HG02642 (cell line): ENCODE data around the gene PIP4K2A.
"Not testable (repeated sequence)": the region's sequence is repeated elsewhere in the genome, so short reads cannot be mapped to it uniquely, and the experiment has no call there.

Source experiments
- ATAC-seq: cut with Tn5 transposase; IDR thresholded peaks from one replicate; pipeline ENCODE4 v1.9.1; 2021; ENCODE audit warnings: mild to moderate bottlenecking; ENCODE audit not compliant: unreplicated experiment, poor library complexity

PIP4K2A gene

DNA sequence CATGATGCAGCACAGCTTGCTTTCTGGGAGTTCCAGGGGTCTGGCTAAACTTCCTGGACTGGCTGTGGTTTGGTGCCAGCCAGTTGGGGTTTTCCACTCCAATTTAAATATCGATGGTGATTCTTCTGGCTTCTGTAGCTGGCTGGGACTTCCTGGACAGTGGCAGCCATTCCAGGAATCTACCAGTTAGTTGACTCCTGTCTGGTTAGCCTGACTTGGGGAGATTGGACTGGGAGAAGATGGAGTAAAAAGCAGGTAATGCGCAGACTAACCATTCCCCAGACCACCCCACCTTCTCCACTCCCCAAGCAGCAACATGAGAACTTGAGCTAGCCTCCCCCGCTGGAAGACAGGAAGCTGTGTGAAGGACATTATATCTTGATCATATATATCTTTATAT is 6.3 kb upstream of the PIP4K2A start:
- ATAC-seq = no peak

DNA sequence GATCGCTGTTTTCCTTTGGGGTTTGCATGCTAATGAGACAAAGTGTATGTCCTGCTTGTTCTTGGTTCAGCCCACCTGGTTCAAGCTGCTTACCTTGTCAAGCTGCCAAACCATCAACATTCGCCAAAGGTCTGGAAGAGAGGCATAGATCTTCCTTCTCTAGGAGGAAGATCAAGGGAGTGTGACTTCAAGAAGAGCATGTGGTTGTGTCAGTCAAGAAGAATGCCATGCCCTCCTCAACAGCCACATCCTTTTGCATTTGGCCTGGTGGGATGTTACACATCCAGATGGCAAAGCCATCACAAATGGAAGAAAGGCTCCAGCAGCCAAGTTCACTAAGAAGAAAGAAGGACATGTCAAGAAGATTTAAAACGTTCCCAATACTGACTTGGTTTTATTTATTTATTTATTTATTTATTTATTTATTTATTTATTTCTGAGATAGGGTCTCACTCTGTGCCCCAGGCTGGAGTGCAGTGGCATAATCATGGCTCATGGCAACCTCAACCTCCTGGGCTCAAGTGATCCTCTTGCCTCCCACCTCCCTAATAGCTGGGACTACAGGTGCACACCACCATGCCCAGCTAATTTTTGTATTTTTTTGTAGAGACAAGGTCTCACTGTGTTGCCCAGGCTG is 5.1 kb upstream of the PIP4K2A start:
- ATAC-seq = no peak

DNA sequence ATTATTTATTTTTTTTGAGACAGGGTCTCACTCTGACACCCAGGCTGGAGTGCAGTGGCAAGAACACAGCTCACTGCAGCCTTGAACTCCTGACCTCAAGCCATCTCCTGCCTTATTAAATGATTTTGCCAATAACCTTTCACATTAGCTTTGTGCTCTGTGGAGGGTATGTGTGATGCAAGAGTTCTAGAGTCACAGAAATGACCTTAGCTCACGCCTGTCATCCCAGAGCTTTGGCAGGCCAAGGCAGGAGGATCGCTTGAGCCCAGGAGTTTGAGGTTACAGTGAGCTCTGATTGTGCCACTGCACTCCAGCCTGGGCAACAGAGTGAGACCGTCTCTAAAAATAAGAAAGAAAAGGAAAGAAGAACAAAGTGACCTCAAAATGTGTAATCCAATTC is 4.3 kb upstream of the PIP4K2A start:
- not testable (repeated sequence) for ATAC-seq

DNA sequence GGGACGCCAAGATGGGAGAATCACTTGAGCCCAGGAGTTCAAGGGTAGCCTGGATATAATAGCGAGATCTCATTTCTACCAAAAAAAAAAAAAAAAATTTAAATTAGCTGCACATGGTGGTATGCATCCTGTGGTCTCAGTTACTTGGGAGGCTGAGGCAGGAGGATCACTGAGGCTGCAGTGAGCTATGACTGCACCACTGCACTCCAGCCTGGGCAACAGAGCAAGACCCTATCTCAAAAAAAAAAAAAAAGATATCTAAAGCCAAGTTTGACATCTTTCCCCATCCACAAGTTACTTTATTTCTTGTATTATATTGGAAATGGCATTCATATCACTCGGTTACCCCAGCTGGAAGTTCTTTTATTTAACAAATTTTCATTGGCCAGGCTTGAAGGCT is 3.4 kb upstream of the PIP4K2A start:
- ATAC-seq = no peak

DNA sequence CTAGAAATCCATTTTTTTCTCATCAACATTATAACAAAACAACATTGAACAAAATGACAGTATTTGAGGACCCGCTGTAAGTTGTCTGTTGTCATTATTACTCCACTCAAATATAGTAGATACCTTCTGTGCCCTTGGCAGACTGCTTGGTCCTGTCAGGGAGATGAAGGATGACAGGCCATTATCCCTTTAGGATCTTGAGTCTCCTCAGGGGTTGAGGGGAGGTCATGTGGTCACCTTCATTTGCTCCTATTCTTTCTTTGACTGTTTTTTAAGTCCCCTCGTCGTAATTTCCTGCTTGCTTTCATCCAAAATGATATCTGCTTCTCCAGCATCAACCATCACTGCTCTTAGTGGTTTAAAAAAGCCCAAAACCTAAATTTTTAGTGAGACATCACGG is 2.6 kb upstream of the PIP4K2A start:
- no peak for ATAC-seq

GRCh38 chr10:22715290-22715625 is 880 bp upstream of the PIP4K2A start:
- no peak for ATAC-seq

DNA sequence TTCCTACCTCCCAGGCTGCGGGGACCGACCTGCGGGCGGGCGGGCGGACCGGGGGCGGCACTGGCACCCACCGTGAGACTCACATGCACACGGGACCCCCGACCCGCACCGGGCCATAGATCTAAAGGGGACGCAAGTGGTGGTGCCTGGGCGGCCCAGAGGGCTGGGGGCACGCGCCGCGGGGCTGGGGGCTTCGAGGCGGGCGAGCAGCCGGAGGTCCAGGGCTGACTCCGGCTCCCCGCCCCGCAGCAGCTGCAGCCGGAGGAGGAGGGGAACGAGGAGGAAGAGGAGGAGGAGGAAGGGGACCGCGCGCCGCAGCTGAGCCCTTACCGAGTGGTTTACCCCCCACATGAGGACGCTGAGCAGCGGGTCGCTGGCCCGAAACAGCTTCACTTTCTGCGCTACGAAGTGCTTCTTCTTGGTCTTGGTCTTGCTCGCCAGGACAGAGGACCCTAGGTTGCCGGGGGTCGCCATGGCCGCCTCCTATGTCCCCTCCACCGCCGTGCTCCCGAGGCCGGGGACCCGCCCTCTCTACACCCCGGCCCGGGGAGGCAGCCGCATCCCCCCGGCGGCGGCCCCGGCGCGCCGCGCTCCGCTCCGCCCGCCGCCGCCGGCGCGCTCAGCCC is 412 bp downstream of the PIP4K2A start:
- peak; percentile 37 for ATAC-seq

DNA sequence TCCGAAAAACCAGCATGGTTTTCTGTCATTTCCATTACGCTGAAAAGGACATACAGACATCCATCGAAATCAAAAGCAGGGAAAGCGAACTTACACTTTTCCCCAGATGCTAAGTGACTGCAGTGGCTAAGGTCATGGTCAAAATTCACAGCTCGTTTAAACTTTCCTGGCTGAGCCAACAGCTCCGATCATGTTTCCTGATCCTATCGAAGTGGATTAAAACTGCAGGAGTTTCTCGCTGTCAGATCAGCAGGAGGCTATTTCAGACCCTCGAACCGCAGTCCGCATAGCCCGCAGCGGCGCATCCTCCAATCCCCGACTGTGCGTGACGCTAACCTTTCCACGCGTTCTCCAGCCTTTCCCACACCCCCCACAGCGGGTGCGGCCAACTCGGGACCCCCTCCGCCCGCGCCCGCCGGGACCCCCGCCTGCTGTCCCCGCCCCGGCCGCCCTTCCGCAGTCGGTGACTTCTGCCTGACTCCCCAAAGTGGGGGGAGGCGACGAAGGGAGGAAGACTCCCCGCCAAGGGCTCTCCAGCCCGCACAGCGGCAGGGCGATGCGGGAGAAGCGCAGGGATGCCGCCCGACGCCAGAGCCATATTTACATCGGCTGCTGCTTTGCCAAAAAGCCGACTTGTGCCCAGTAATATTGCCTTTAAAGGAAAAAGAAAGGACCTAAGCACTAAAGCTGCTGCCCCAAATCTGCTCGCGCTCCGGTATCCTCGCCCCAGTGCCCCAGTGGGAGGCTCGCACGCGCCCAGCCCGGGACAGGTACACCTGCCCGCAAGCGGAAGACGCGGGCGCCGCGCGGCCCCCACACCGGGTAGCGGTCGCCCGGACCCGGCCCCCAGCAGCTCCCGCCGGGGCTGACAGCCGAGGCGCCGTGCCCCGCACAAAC is 1.2 kb downstream of the PIP4K2A start:
- ATAC-seq = peak; percentile 25

DNA sequence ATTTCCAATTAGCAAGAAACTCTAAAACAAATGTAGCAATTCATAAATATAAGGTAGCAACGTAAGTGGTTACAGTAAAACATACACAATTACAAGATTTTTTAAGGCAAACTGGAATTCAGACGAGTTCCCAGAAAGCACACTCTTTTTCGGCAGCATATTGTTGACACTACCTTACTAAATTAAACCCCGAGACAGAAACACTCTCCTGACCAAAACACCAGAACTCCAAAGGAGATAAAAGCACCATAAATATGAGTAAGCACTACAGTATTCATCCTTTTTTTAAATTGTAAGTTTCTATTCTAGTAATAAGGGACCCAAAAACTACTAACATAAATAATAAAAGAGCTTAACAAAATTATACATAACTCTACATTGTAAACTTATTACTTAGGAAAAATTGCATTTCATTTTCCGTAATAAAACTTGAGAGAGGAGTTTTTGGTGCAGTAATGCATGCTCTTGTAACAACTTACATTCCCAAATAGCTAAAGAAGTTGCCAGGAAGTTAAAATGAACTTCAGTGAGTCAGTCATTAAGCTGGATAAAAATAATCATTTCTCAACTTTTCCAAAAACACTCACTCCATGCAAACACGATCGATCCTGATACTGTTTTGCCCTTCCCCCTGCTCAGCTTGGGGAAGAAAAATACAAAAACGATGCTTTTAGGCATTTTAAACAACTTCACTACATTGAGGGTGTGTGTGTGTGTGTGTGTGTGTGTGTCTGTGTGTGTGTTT is 2.0 kb downstream of the PIP4K2A start:
- ATAC-seq = no peak

GRCh38 chr10:22711373-22711772 is 3.0 kb downstream of the PIP4K2A start:
- ATAC-seq = no peak

DNA sequence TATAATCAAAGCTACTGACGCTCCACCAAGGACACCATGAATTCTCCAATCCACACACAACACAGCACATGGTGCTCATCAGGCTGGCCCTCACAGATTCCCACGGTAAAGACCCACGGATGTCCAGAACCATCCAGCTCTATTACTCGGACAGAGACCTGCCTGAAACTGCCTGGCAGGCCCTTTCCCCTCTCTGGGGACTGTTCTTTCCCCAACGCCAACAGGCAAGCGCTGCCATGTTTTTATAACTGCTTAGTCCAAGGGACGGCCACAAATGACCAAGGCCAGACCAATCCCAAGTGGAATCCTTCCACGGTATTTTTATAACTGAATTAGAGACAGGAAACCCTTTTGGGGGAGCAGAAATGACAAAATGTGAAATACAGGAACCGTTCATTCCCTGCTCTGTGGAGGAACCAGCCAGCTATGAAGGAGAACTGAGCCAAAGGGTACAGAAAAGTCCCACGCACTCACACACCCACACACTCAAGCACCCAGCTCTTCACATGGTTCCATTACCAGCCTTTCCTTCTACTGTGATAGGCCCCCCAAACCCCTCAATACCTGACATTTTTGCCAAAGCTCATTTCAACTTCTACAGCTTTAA is 4.1 kb downstream of the PIP4K2A start:
- ATAC-seq = no peak

DNA sequence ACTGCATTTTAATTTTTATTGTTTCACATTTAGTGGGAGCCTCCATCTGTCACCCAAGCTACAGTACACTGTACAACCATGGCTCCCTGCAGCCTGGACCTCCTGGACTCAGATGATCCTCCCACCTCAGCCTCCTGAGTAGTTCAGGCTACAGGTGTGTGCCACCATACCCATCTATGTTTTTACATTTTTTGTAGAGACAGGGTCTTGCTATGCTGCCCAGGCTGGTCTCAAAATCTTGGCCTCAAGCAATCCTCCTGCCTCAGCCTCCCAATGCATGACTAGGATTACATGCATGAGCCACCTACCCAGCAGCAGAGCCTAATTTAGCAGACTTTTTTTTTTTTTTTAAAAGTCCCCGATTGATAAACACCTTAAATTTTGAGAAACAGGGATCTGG is 5.6 kb downstream of the PIP4K2A start:
- no peak for ATAC-seq

DNA sequence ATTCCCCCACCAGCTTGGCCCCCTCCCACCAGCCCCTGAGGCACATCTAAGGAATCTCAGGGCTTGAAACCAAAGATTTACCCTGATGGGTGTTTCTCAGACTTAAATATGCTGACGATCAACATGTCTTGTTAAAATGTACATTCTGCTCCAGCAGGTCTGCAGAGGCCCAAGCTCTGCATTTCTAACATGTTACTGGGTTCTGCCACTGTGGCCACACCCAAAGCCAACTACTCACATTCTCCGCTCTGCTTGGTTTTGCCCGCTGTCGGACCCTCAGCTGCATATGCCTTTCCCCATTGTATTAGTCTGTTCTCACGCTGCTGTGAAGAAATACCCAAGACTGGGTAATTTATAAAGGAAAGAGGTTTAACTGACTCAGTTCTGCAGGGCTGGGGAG is 8.9 kb downstream of the PIP4K2A start:
- ATAC-seq = no peak

DNA sequence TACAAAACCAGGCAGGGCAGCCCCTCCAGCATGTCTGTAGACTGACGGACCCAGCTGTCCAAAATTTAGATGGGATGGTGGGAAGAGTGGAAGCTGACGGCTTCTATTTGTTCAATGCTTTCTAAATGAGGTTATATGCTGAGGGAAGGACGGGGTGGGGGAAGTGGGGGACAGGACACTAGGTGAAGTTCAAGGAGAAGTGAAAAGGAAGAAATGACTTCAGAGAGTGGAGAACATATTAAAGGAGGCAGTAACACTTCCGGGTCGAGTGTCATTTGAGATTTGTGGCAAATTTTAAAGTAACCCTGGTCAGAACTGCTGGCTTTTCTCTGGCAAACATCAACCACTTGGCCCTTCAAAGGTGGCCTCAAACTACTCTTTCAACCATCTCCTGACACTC is 9.4 kb downstream of the PIP4K2A start:
- peak; percentile 36 for ATAC-seq

GRCh38 chr10:22704471-22704911 is 9.9 kb downstream of the PIP4K2A start:
- peak; percentile 44 for ATAC-seq

GRCh38 chr10:22702348-22702747 is 12.0 kb downstream of the PIP4K2A start:
- no peak for ATAC-seq

DNA sequence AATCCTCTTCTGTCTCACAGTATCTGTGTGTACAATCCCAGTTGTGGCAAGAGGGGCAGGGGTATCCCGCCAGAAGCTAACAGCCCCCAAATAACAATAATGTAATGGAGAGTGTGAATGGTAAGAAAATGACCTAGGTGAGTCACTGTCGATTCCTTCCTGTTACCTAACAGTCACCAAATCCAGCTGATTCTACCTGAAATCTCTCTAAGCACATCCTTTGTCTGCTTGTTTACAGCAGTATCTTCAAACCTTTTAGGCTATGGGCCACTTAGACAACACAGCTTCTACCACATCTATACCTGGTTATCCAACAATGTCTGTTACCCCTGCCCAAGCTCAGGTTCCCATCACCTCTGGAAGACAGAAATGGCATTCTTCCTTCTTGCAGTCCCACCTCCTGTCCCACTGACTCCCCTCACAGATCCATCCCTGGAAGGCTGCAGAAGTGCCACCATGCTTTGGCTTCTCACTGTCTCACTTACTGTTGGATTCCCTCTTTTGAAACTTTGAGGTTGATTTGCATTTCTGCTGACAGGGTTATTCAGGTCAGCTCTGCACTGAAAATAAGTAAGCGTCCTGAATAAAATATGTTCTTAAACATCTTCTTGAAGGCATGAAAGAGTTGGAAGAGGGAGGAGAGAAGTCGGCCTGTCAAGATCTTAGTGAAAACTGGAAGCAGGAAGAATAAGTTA is 13.1 kb downstream of the PIP4K2A start:
- ATAC-seq = no peak

DNA sequence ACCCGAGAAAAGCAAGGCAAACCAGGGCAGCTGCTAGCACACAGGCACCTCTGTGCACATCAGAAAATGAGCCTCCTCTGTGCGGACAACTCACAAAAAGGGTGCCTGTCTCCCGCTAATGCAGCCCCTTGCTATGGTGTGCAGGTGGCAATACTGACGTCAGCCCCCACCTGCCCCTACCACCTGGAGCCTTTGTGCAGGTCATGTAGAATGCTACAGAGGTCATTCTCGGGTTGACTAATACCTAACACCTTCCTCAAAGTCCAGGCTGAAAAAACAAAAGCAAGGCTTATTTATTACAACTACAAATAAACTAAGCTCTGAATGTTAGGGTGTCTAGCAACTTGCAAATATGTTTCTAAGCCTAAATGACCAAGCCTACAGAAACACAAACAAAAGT is 13.9 kb downstream of the PIP4K2A start:
- peak; percentile 50 for ATAC-seq

DNA sequence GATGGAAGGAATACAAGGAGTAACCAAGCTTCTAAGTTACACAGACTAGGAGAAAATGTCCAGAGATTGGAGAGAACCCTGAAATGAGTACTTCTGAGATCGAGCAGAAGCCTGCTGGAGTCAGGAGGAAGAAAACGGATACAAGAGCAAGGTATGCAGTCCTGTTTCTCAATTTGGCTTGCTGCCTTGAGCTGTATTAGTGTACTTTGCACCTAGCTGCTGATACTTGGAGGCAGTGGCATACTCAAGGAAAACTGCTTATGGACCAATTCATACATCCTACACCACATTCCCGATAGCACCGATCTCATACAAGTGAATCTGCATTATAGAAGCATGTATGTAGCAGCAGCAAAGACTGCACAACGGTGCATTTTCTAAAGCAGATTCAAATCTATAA is 14.4 kb downstream of the PIP4K2A start:
- ATAC-seq = no peak

DNA sequence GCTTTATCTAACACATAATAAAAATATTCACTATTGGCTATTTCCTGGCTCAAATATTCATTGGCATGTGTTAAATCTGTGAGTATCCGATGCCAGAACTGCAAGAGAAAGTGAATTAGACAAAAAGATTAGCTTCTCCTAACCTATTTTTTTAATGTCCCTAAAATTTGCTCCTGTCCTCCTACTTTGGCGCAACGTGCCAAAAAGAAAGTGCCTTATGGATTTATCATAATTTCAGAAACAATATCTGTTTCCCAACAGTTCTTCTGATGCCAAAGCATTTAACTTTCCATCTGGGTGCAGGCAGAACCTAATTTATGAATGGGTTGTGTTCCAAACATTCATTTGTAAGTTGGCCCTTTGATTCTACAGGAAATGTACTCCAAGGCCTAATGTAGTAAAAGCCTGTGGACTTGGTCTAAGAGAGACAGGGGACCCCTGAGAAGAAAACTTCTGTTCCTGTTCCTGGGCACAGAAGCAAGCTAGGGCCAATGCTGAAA is 15.4 kb downstream of the PIP4K2A start:
- ATAC-seq = no peak
